SK-N-SH (cell line): Measurements from ENCODE around the gene USP36. TPM values are rescaled to one million over a fixed set of nuclear protein-coding genes. Genes with fewer than 3 reads are reported as not detected.

Experiments
- CTCF ChIA-PET: fragments of 300-600, 350-600 bp; formaldehyde crosslinking; extraction: SDS; loops from one replicate; lab custom pipeline; 2021; lab: Yijun Ruan, JAX
- POLR2A ChIA-PET: fragments of 350-600 bp; sonication (Branson Sonifier 250); formaldehyde crosslinking; extraction: SDS; loops from one replicate; lab custom pipeline; 2020; ENCODE audit warnings: antibody characterized with exemption, inconsistent platforms; lab: Yijun Ruan, JAX
- DNase-seq: peaks from one replicate; pipeline ENCODE4 v3.0.0; 2012
- H2AFZ ChIP-seq: fragments of 200-600 bp; sonication (generic); 2 replicates; pipeline ENCODE4 v1.8.1; 2016; ENCODE audit warnings: antibody characterized with exemption, mild to moderate bottlenecking, low read depth
- H3F3A ChIP-seq: fragments of 200-600 bp; sonication (generic); replicated peaks from 2 replicates; pipeline ENCODE3; 2016; ENCODE audit warnings: antibody characterized with exemption, mild to moderate bottlenecking; ENCODE audit not compliant: insufficient read depth
- H3K27ac ChIP-seq, 2 experiments: fragments of 200-500 bp in 1 of 2; fragments of 200-600 bp in 1 of 2; sonication (Bioruptor generic) in 1 of 2; sonication (generic), shearing (Covaris generic) in 1 of 2; 2 replicates each; pipeline versions ENCODE4 v1.5.1 to v1.6.1; 2014 to 2016; ENCODE audit warnings: low read depth in 2 of 2, inconsistent platforms in 1 of 2, low read length in 1 of 2, mild to moderate bottlenecking in 1 of 2, mixed read lengths in 1 of 2
- H3K27me3 ChIP-seq: fragments of 200-600 bp; sonication (generic), shearing (Covaris generic); 2 replicates; pipeline ENCODE4 v1.6.1; 2016; ENCODE audit warnings: mixed run types; ENCODE audit not compliant: insufficient read depth
- H3K36me3 ChIP-seq, 2 experiments: fragments of 200-500 bp in 1 of 2; fragments of 200-600 bp in 1 of 2; sonication (Bioruptor generic) in 1 of 2; sonication (generic) in 1 of 2; replicated peaks in 1 of 2; 2 replicates each; pipeline versions ENCODE3 to v1.5.1; 2014 to 2016; ENCODE audit warnings: low read length in 1 of 2, mild to moderate bottlenecking in 1 of 2; ENCODE audit not compliant: insufficient read depth in 2 of 2, control insufficient read depth in 1 of 2
- H3K4me1 ChIP-seq, 2 experiments: fragments of 200-500 bp in 1 of 2; fragments of 200-600 bp in 1 of 2; sonication (Bioruptor generic) in 1 of 2; sonication (generic), shearing (Covaris generic) in 1 of 2; 2 replicates each; pipeline versions ENCODE4 v1.5.1 to v1.6.1; 2014 to 2016; ENCODE audit warnings: low read depth in 1 of 2, low read length in 1 of 2, mixed run types in 1 of 2; ENCODE audit not compliant: insufficient read depth in 2 of 2, control insufficient read depth in 1 of 2
- H3K4me2 ChIP-seq: fragments of 200-600 bp; sonication (generic), shearing (Covaris generic); 2 replicates; pipeline ENCODE4 v1.6.1; 2017; ENCODE audit warnings: mixed run types
- H3K4me3 ChIP-seq, 2 experiments: fragments of 200-500 bp in 1 of 2; fragments of 200-600 bp in 1 of 2; sonication (Bioruptor generic) in 1 of 2; sonication (generic), shearing (Covaris generic) in 1 of 2; 2 replicates each; pipeline versions ENCODE4 v1.5.1 to v1.8.1; 2014 to 2016; ENCODE audit warnings: low read depth in 2 of 2, inconsistent platforms in 1 of 2, low read length in 1 of 2, mild to moderate bottlenecking in 1 of 2, mixed read lengths in 1 of 2, moderate library complexity in 1 of 2
- H3K79me2 ChIP-seq: fragments of 200-600 bp; sonication (generic); 2 replicates; pipeline ENCODE4 v1.8.1; 2017; ENCODE audit warnings: mild to moderate bottlenecking; ENCODE audit not compliant: insufficient read depth
- H3K9ac ChIP-seq: fragments of 200-600 bp; sonication (generic); 2 replicates; pipeline ENCODE4 v1.6.1; 2017; ENCODE audit warnings: mixed run types
- H3K9me2 ChIP-seq: fragments of 200-600 bp; sonication (generic); 2 replicates; pipeline ENCODE4 v1.6.1; 2017; ENCODE audit warnings: mixed run types
- H3K9me3 ChIP-seq: fragments of 200-600 bp; sonication (generic); 2 replicates; pipeline ENCODE4 v1.6.1; 2017; ENCODE audit warnings: mixed run types, mild to moderate bottlenecking, moderate library complexity
- H4K20me1 ChIP-seq: fragments of 200-600 bp; sonication (generic); 2 replicates; pipeline ENCODE4 v1.6.1; 2017; ENCODE audit warnings: mild to moderate bottlenecking, mixed run types; ENCODE audit not compliant: insufficient read depth
- CHD2 ChIP-seq: fragments of 150-350 bp; IDR thresholded peaks from 2 replicates; pipeline ENCODE4 v1.6.1; 2018; ENCODE audit warnings: low read length; ENCODE audit not compliant: partially characterized antibody
- ELF1 ChIP-seq: IDR thresholded peaks from 2 replicates; pipeline ENCODE4 v1.4.0; 2012
- EP300 ChIP-seq, 2 experiments: IDR thresholded peaks; 2 replicates each; pipeline versions ENCODE4 v1.4.0 to v1.6.1; 2012; ENCODE audit warnings: borderline replicate concordance in 1 of 2, low read depth in 1 of 2, low read length in 1 of 2
- FOXM1 ChIP-seq: IDR thresholded peaks from 2 replicates; pipeline ENCODE4 v1.4.0; 2012; ENCODE audit warnings: low read depth, mild to moderate bottlenecking
- GABPA ChIP-seq: IDR thresholded peaks from 2 replicates; pipeline ENCODE4 v1.4.0; 2012; ENCODE audit warnings: low read depth, mild to moderate bottlenecking
- GATA2 ChIP-seq: sonication (generic); formaldehyde crosslinking; IDR thresholded peaks from 2 replicates; pipeline ENCODE4 v1.5.0; 2020; ENCODE audit warnings: mild to moderate bottlenecking, missing genetic modification reagents
- MXI1 ChIP-seq: IDR thresholded peaks from 2 replicates; pipeline ENCODE4 v1.6.1; 2012; ENCODE audit warnings: mild to moderate bottlenecking, low read depth, low read length, improper control_type of control experiment
- RXRA ChIP-seq: IDR thresholded peaks from 2 replicates; pipeline ENCODE4 v1.4.0; 2012; ENCODE audit warnings: low read depth, mild to moderate bottlenecking, borderline replicate concordance
- SIN3A ChIP-seq: IDR thresholded peaks from 2 replicates; pipeline ENCODE4 v1.6.1; 2012; ENCODE audit warnings: low read depth, mild to moderate bottlenecking, low read length, moderate library complexity, borderline replicate concordance
- TAF1 ChIP-seq: IDR thresholded peaks from 2 replicates; pipeline ENCODE4 v1.6.1; 2012; ENCODE audit warnings: low read depth, mild to moderate bottlenecking, low read length, moderate library complexity, borderline replicate concordance
- TEAD4 ChIP-seq: IDR thresholded peaks from 2 replicates; pipeline ENCODE4 v1.4.0; 2012; ENCODE audit warnings: mild to moderate bottlenecking, borderline replicate concordance; ENCODE audit not compliant: insufficient read depth
- WGBS: methylation state at CpG from one replicate; pipeline ENCODE4 v1.1.6; 2017; ENCODE audit warnings: low lambda C conversion rate; 5-methylcytosine and 5-hydroxymethylcytosine counted together
- polyA plus RNA-seq, 3 experiments: library from polyadenylated mRNA; depleted of rRNA; stranded (reverse); fragments of >200 nt; gene quantifications; 2 replicates each; pipeline ENCODE4 v1.2.3, GENCODE V29; 2012
- TF ChIP-seq, protein P1 (sequence below): fragments of 150-350 bp; IDR thresholded peaks from 2 replicates; pipeline ENCODE4 v1.6.1; 2017; ENCODE audit warnings: antibody characterized with exemption, low read length, low read depth, borderline replicate concordance

The USP36 gene
- polyA plus RNA-seq, 1 of the 3 experiments (the other 2 are of a cell fraction) = 34.6 TPM

- ChIA-PET POLR2A (no interaction called here), CTCF (interaction anchor here (0.7 to 4.8 kb wide), 8 partner anchors 15 to 617 kb away, joined by 3 to 30 read pairs (median 3); no protein-coding TSS in a partner anchor)
- WGBS = 89% methylated on average over 7 of the region's 7 CpGs
- peaks cover 10% of the 10 kb centered on the region for H4K20me1 ChIP-seq
- no peak overlapping the region for H3K4me3 ChIP-seq
- no peak for DNase-seq
- H3F3A ChIP-seq = peaks cover 23% of the 10 kb centered on the region
- no peak overlapping the region for H2AFZ ChIP-seq
- no peaks in the 10 kb centered on the region for H3K36me3 ChIP-seq
- no peak overlapping the region for H3K9ac ChIP-seq
- H3K4me1 ChIP-seq = peaks cover 0 to 3% of the 10 kb centered on the region in 2 experiments; a peak in 1 of 4 replicates
- H3K4me2 ChIP-seq = no peak overlapping the region
- H3K79me2 ChIP-seq = peaks cover 31% of the 10 kb centered on the region
- H3K9me2 ChIP-seq = no peaks in the 10 kb centered on the region
- no peaks in the 10 kb centered on the region for H3K27me3 ChIP-seq
- TF ChIP-seq FOXM1 (no peak), RXRA (no peak), MXI1 (no peak), SIN3A (no peak), EP300 (IDR thresholded peaks at IDR 0.05; ENCODE audit: borderline replicate concordance in 1 of 2, low read depth in 1 of 2, low read length in 1 of 2) (no peak), ELF1 (no peak), TEAD4 (no peak), GATA2 (CRISPR knock-in tag) (no peak), GABPA (no peak)
- TF ChIP-seq, protein P1, sequence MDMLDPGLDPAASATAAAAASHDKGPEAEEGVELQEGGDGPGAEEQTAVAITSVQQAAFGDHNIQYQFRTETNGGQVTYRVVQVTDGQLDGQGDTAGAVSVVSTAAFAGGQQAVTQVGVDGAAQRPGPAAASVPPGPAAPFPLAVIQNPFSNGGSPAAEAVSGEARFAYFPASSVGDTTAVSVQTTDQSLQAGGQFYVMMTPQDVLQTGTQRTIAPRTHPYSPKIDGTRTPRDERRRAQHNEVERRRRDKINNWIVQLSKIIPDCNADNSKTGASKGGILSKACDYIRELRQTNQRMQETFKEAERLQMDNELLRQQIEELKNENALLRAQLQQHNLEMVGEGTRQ = no peak
- no peak overlapping the region for H3K27ac ChIP-seq
- no peaks in the 10 kb centered on the region for H3K9me3 ChIP-seq
These were observed 56.8 kb downstream of the USP36 start for GRCh38 chr17:78783711-78784324.

DNA sequence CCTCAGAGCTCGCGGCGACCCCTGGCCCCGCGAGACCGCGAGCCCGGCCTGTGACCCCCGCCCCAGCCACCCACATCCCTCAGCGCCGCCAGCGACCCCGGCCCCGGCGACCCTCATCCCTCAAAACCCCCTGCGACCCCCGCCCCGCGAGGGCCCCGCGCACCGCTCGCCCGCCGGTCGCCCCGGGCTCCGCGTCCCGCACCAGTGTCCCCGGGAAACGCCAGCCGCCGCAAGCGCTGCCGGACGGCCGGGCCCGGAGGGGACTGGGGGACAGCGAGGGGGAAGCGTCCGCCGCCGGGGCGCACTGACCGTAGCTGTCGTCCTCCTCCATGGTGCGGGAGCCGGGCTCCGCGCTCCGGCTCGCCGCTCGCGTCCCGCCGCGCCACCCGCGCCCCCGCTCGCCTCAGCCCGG is 58.7 kb downstream of the USP36 start, which contains the start of gene CYTH1:
Gene CYTH1 (minus strand): TSS at position 381 of the 412 bp plus-strand sequence. CDS start 50 bp downstream, at position 331.
- POLR2A ChIA-PET = interaction anchor here (0.9 to 1.8 kb wide), 2 partner anchors 59 to 519 kb away, joined by 3 to 11 read pairs; no protein-coding TSS in a partner anchor

More for the DNA sequence above, 58.7 kb downstream of the USP36 start, which contains the start of gene CYTH1:
- H2AFZ ChIP-seq = peak within 1 kb of the TSS; percentile 85
- H3K9me2 ChIP-seq = no peaks in the 10 kb centered on the region
- H3K4me2 ChIP-seq = peak within 1 kb of the TSS; percentile 90
- peaks cover 0 to 3% of the 10 kb centered on the region in 2 experiments; a peak in 1 of 4 replicates for H3K4me1 ChIP-seq
- peaks cover 10% of the 10 kb centered on the region for H4K20me1 ChIP-seq
- CTCF ChIA-PET = interaction anchor here (1.0 to 1.4 kb wide), 5 partner anchors 13 to 421 kb away, joined by 3 to 7 read pairs (median 3); no protein-coding TSS in a partner anchor
- DNase-seq = no peak
- peak within 1 kb of the TSS; percentile 63 to 91 for H3K4me3 ChIP-seq
- TF ChIP-seq TAF1 = no peak
- TF ChIP-seq CHD2 = peak; percentile 25
- no peaks in the 10 kb centered on the region for H3K27me3 ChIP-seq
- H3K36me3 ChIP-seq = no peaks in the 10 kb centered on the region
- peaks cover 50% of the 10 kb centered on the region for H3K79me2 ChIP-seq
- H3K9me3 ChIP-seq = no peaks in the 10 kb centered on the region
- peak within 1 kb of the TSS; percentile 86 for H3K9ac ChIP-seq
- H3F3A ChIP-seq = peaks cover 17% of the 10 kb centered on the region
- H3K27ac ChIP-seq = peak within 1 kb of the TSS; percentile 76 to 87
- WGBS = 1% methylated on average over 14 of the region's 64 CpGs
